HG02973 (cell line): ENCODE measurements around the gene KATNA1.
"Not testable (repeated sequence)": the region's sequence is repeated elsewhere in the genome, so short reads cannot be mapped to it uniquely, and the experiment has no call there.

Source experiments
- ATAC-seq: cut with Tn5 transposase; IDR thresholded peaks from one replicate; pipeline ENCODE4 v1.9.1; 2021; ENCODE audit warnings: moderate library complexity; ENCODE audit not compliant: unreplicated experiment

KATNA1 gene

GRCh38 chr6:149648148-149649145, at the start of gene KATNA1:
Gene KATNA1, minus strand, starts transcription at chr6:149648714. Its CDS starts 10,167 bp downstream, at chr6:149638547.
- peak; percentile 88 for ATAC-seq

DNA sequence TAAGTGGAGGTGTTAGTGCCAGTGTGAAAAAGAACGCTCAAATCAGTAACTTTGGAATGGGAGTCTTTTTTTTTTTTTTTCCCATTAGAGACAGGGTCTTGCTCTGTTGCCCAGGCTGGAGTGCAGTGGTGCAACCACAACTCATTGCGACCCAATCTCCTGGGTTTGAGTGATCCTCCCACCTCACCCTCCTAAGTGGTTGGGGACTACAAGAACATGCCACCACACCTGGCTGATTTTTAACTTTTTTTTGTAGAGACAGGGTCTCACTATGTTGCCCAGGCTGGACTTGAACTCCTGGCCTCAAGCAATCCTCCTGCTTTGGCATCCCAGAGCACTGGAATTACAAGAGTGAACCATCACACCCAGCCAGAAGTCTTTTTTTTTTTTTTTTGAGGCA, 49.7 kb upstream of the KATNA1 start:
- ATAC-seq, result no peak

DNA sequence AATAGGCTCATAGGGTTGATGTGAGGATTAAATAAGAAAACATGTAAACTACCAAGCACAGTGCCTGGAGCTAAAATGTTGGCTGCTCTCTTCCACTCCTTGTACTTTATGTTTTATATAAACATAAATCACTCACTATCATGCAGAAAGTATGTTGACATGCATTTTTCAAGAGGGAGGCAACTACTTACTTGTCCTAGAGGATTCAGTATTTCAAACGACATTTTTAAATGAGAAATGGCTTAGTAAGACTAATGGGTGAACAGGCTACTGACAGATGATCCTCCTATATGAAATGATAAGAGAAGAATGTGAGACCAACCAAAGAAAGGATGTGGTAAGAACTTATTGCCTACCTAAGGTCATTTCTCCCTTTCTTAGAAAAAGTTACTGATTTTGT, 48.4 kb upstream of the KATNA1 start:
- ATAC-seq, result no peak

GRCh38 chr6:149694921-149695320, 46.4 kb upstream of the KATNA1 start:
- no peak for ATAC-seq

DNA sequence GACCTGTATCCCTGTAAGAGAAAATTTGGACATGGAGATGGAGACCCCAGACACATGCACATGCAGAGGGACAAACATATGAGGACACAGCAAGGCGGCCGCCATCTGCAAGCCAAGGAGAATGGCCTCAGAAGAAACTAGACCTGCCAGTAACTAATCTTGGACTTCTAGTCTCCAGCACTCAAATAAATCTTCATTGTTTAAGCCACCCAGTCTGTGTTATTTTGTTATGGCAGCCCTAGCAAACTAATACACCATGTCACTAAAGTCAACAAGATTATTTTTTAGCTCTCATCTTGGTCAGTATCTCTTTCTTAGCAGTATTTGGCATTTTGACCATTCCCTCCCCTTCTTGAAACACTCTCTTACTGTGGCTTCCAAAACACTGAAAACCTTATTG, 42.7 kb upstream of the KATNA1 start:
- ATAC-seq, result no peak

- ATAC-seq, result no peak
Measured at GRCh38 chr6:149686230-149686629, 37.7 kb upstream of the KATNA1 start.

DNA sequence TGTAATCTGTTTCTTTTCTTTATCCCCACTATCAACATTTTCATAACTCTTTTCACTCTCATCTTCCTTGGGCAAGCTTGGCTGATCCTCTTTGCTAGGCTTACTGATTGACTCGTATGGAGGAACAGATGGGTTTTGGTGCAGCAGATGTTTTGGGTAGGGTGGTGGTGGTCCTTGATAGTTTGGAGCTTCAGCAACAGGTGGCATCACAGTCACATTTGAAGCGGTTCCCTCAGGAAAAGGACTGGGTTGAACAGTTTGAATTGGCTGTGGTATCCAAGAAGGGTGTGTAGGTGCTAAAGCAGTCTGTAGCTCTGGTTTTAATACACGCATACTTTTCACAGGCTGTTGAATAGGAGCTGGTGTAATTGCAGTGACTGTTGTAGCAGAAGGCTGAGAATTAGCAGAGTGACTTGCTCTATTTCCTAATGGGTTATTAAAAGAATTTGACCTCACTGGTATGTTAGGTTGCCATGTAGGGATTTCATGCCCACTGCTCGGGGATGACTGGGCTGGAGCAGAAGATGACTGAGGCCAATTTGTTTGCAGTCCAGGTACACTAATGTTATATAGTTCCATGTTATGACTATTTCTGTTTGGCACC, 34.8 kb upstream of the KATNA1 start:
- no peak for ATAC-seq

DNA sequence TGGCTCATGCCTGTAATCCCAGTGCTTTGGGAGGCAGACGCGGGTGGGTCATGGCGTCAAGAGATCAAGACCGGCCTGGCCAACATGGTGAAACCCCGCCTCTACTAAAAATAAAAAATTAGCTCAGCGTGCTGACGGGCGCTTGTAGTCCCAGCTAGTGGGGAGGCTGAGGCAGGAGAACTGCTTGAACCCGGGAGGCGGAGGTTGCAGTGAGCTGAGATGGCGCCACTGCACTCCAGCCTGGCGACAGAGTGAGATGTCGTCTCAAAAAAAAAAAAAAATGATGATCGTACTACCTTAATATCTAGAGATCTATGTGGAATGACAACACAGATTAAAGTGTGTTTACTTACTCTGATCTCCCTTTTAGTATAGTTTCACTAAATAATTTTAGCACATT, 33.3 kb upstream of the KATNA1 start:
- not testable (repeated sequence) for ATAC-seq

GRCh38 chr6:149681209-149681608, 32.7 kb upstream of the KATNA1 start:
- no peak for ATAC-seq

- no peak for ATAC-seq
Measured at GRCh38 chr6:149680503-149680902, 32.0 kb upstream of the KATNA1 start.

DNA sequence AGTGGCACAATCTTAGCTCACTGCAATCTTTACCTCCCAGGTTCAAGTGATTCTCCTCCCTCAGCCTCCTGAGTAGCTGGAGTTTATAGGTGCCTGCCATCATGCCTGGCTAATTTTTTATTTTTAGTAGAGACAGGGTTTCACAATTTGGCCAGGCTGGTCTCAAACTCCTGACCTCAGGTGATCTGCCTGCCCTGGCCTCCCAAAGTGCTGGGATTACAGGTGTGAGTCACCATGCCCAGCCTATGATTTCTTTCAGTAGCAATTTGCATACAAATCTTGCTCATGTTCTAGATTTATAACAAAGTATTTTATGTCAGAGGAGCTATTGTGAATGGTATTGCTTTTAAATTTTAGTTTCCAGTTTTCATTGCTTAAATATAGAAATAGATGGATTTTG, 23.8 kb upstream of the KATNA1 start:
- ATAC-seq, result not testable (repeated sequence)

DNA sequence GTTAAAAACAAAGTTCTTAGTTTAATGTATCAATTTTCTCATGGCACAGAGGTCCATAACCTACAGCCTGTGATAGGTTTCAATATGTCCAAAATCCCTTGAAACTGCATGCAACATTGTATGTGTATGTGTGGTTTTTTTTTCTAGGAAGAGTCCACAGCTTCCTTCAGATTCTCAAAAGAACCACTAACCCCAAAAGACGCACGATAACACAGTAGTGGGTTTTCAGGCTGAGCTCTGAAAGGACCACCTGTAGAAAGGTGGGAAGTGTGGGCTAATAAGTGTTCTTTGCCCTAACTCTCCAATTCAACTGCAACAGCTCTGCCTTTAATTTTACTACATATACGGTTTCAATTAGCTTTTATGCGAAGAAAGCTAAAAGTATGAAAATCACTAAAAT, 11.5 kb upstream of the KATNA1 start:
- no peak for ATAC-seq

GRCh38 chr6:149657441-149657840, 8.9 kb upstream of the KATNA1 start:
- ATAC-seq, result no peak

DNA sequence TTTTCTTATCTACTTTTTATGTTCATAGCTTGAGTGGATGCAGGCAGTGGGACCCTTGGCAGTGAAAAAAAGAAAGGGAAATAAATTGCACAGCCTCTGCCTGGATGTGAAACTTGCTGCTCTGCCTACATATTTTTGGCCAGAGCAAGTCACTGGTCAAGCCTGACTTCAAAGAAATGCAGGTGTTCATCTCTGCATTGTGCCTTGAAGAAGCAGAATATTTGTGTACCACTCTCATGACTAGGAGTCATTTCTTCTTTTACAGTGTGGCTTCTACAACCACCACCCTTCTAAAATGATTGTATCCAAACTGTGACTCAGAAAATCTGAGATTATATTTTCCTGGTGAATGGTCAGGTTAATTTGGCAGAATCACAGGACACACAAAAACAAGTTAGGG, 2.5 kb upstream of the KATNA1 start:
- no peak for ATAC-seq

- ATAC-seq, result no peak
Measured at GRCh38 chr6:149646599-149646998, 1.9 kb downstream of the KATNA1 start.

- peak; percentile 59 for ATAC-seq
Measured at GRCh38 chr6:149642829-149643580, 5.5 kb downstream of the KATNA1 start.

DNA sequence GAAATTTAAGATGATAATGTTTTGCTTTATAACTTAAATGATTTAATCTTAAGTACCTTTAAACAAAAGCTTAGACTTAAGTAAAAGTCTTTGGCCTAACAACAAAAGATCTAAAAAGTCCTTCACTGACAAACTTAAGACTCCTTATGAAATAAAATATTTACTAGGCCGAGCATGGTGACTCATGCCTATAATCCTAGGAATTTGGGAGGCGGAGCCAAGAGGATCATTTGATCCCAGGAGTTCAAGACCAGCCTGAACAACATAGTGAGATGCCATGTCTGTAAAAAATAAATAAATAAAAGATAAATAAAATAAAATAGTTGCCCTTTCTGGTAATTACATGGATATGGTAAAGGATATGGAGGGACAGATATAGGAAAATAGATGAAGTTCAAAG, 12.4 kb downstream of the KATNA1 start:
- no peak for ATAC-seq

DNA sequence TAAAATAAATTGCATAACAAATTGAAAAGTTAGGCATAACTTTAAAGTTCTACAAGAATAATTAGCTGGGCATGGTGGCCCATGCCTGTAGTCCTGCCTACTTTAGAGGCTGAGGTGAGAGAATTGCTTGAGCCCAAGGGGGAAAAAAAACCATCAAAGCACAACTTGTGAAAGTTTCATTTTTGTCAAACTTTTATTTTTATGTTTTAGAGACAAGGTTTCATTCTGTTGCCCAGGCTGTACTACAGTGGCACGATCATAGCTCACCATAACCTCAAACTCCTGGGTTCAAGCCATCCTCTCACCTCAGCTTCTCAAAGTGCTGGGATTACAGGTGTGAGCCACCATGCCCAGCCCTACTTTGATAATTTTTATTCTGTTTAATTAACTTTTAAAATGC, 14.2 kb downstream of the KATNA1 start:
- no peak for ATAC-seq

DNA sequence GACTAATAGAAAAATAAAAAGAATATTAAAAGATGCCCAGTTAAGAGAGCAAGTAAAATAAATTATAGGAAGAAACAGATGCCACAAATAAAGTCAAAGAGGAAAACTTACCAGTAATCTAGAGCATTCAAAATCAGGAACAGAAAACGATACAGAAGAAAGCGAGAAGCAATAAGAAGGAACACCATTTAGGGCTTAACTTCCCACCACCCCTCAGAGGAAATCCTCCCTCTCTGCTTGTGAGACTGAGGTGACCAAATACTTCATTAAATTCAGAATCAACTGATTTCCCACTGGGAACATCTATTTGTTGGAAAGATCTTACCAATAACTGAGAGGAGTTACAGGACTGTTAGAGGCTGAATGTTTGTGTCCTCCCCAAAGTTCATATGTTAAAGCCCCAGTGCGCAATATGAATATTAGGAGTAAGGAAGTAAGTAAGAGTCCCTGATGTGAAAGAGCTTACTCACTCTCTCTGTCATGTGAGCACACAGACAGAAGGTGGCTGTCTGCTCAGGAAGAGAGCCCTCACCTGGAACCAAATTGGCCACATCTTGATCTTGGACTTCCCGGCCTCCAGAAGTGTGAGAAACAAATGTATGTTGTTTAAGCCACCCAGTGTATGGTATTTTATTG, 19.5 kb downstream of the KATNA1 start:
- peak; percentile 91 for ATAC-seq

DNA sequence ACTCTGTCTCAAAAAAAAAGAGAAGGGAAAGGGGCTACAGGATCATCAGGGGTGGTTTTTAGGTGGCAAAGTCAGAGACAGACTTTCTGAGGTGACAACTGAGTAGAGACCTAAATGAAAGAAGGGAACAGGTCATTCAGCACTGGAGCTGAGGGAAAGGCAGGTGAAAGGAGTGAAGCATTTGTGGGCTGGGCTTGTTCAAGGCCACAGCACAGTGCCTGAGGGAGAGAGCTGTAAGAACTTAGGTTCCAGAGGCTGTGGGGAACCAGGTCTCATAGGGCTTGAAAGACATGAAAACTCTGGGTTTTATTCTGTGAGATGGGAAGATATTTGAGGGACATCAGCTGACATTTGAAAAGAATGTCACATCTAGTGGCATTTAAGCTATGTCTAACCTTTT, 20.8 kb downstream of the KATNA1 start:
- no peak for ATAC-seq

GRCh38 chr6:149615805-149616204, 32.7 kb downstream of the KATNA1 start:
- no peak for ATAC-seq
